Activated naive CD8-positive, alpha-beta T cell treated with anti-CD3 and anti-CD28 coated beads, Interleukin-2, amount 10 ng/mL, durations not matched to agents 7 days and 5 days (primary cell): Measurements from ENCODE around the gene MALT1. TPM values are rescaled to one million over a fixed set of nuclear protein-coding genes. Genes with fewer than 3 reads are reported as not detected.

ENCODE experiments used
- ATAC-seq: fragments of 150-1000 bp; cut with Tn5 transposase; one replicate; pipeline ENCODE4 v1.10.0; 2021; ENCODE audit warnings: low read depth, moderate library complexity
- POLR2A ChIA-PET: fragments of 350-600 bp; sonication (Branson Sonifier 250); formaldehyde crosslinking; loops from one replicate; lab custom pipeline; 2021; ENCODE audit warnings: antibody characterized with exemption; lab: Charles Lee
- DNase-seq: peaks from one replicate; pipeline ENCODE4 v3.0.0; 2021
- H3K27ac Mint-ChIP-seq: one replicate; pipeline ENCODE4 v1.8.0; 2022; ENCODE audit warnings: mild to moderate bottlenecking, mixed read lengths
- H3K27me3 Mint-ChIP-seq: one replicate; pipeline ENCODE4 v1.8.0; 2022; ENCODE audit warnings: mild to moderate bottlenecking, moderate library complexity, mixed read lengths
- H3K36me3 Mint-ChIP-seq: one replicate; pipeline ENCODE4 v1.8.0; 2021; ENCODE audit warnings: mild to moderate bottlenecking, mixed read lengths
- H3K4me1 Mint-ChIP-seq: one replicate; pipeline ENCODE4 v1.8.0; 2021; ENCODE audit warnings: mixed read lengths
- H3K4me3 Mint-ChIP-seq: one replicate; pipeline ENCODE4 v1.8.0; 2022; ENCODE audit warnings: mild to moderate bottlenecking, moderate library complexity, mixed read lengths
- H3K9me3 Mint-ChIP-seq: one replicate; pipeline ENCODE4 v1.8.0; 2021; ENCODE audit warnings: mixed read lengths
- total RNA-seq, 2 experiments: library from RNA; stranded (reverse); gene quantifications; one replicate each; pipeline ENCODE4 v1.2.3, GENCODE V29; 2021

MALT1 gene
- total RNA-seq, 2 experiments from 2014 or later = 68.6 to 71.6 TPM

GRCh38 chr18:58660915-58661314 lies 10.3 kb upstream of the MALT1 start:
- ATAC-seq (no peak), DNase-seq (no peak)
- no peaks in the 10 kb centered on the region for H3K9me3 Mint-ChIP-seq
- H3K4me1 Mint-ChIP-seq = peaks cover 22% of the 10 kb centered on the region
- H3K27ac Mint-ChIP-seq = no peak overlapping the region
- H3K36me3 Mint-ChIP-seq = peaks cover 10% of the 10 kb centered on the region
- no peaks in the 10 kb centered on the region for H3K27me3 Mint-ChIP-seq
- POLR2A ChIA-PET = interaction anchor here (7.4 kb wide), 1 partner anchor 10 kb away, joined by 111 read pairs; the partner anchor contains the start of gene MALT1
- no peak overlapping the region for H3K4me3 Mint-ChIP-seq

DNA sequence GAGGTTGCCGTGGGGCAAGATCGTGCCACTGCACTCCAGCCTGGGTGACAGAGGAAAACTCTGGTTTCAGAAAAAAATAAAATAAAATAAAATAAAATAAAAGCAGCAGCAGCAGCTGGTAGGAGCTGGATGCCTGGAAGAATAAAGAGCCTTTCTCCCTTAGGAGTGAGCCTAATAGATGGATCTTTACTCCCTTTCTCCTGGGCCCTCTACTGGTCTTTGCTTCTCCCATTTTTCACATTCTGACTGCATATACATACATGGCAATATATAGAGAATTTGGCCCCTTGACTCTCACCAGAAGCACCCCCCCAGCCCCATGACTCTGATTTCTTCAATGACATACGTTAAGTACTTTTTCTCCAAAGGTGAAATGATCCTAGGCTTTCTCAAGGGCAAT lies 9.8 kb upstream of the MALT1 start:
- no peak overlapping the region for H3K4me3 Mint-ChIP-seq
- H3K9me3 Mint-ChIP-seq = no peaks in the 10 kb centered on the region
- peaks cover 8% of the 10 kb centered on the region for H3K36me3 Mint-ChIP-seq
- no peak overlapping the region for H3K27ac Mint-ChIP-seq
- ATAC-seq (no peak), DNase-seq (no peak)
- peaks cover 22% of the 10 kb centered on the region for H3K4me1 Mint-ChIP-seq
- POLR2A ChIA-PET = interaction anchor here (7.4 kb wide), 1 partner anchor 10 kb away, joined by 111 read pairs; the partner anchor contains the start of gene MALT1
- no peaks in the 10 kb centered on the region for H3K27me3 Mint-ChIP-seq

GRCh38 chr18:58662118-58662517 lies 9.1 kb upstream of the MALT1 start:
- H3K9me3 Mint-ChIP-seq = no peaks in the 10 kb centered on the region
- ATAC-seq = no peak
- H3K4me1 Mint-ChIP-seq = peaks cover 21% of the 10 kb centered on the region
- no peak overlapping the region for H3K27ac Mint-ChIP-seq
- no peak overlapping the region for H3K4me3 Mint-ChIP-seq
- POLR2A ChIA-PET = interaction anchor here (7.4 kb wide), 1 partner anchor 9 kb away, joined by 111 read pairs; the partner anchor contains the start of gene MALT1
- peaks cover 8% of the 10 kb centered on the region for H3K36me3 Mint-ChIP-seq
- H3K27me3 Mint-ChIP-seq = no peaks in the 10 kb centered on the region
- no peak for DNase-seq

- POLR2A ChIA-PET = interaction anchor here (0.7 to 1.3 kb wide), 3 partner anchors 8 to 124 kb away, joined by 3 to 8 read pairs (median 4); no protein-coding TSS in a partner anchor
- no peak for ATAC-seq
- Mint-ChIP-seq H3K36me3 (peaks cover 2% of the 10 kb centered on the region), H3K27me3 (no peaks in the 10 kb centered on the region), H3K27ac (no peak overlapping the region), H3K4me1 (peaks cover 19% of the 10 kb centered on the region), H3K9me3 (peaks cover 2% of the 10 kb centered on the region), H3K4me3 (no peak overlapping the region)
- DNase-seq = no peak
These were observed 5.1 kb upstream of the MALT1 start for GRCh38 chr18:58666176-58666575.

GRCh38 chr18:58668211-58668610 lies 3.1 kb upstream of the MALT1 start:
- DNase-seq (no peak), ATAC-seq (no peak)
- Mint-ChIP-seq H3K27me3 (no peaks in the 10 kb centered on the region), H3K9me3 (peaks cover 2% of the 10 kb centered on the region), H3K36me3 (peaks cover 2% of the 10 kb centered on the region), H3K4me3 (no peak overlapping the region), H3K4me1 (peaks cover 19% of the 10 kb centered on the region), H3K27ac (no peak overlapping the region)
- POLR2A ChIA-PET = no interaction called here

- no peak overlapping the region for H3K4me3 Mint-ChIP-seq
- POLR2A ChIA-PET = no interaction called here
These were observed 2.4 kb upstream of the MALT1 start for GRCh38 chr18:58668897-58669296.

GRCh38 chr18:58669731-58670378 lies 1.4 kb upstream of the MALT1 start:
- Mint-ChIP-seq H3K27ac (peak overlapping the region; percentile 34), H3K9me3 (peaks cover 2% of the 10 kb centered on the region), H3K36me3 (peaks cover 15% of the 10 kb centered on the region), H3K27me3 (no peaks in the 10 kb centered on the region), H3K4me1 (peaks cover 33% of the 10 kb centered on the region), H3K4me3 (peak overlapping the region; percentile 79)
- no peak for ATAC-seq
- DNase-seq = no peak
- POLR2A ChIA-PET = interaction anchor here (1.4 to 3.3 kb wide), 6 partner anchors 10 to 84 kb away, joined by 5 to 111 read pairs (median 20); no protein-coding TSS in a partner anchor

More at GRCh38 chr18:58668897-58669296, 2.4 kb upstream of the MALT1 start:
- no peaks in the 10 kb centered on the region for H3K27me3 Mint-ChIP-seq
- H3K4me1 Mint-ChIP-seq = peaks cover 23% of the 10 kb centered on the region
- ATAC-seq = no peak
- H3K36me3 Mint-ChIP-seq = peaks cover 5% of the 10 kb centered on the region
- no peak overlapping the region for H3K27ac Mint-ChIP-seq
- DNase-seq = no peak
- H3K9me3 Mint-ChIP-seq = peaks cover 2% of the 10 kb centered on the region

GRCh38 chr18:58670404-58671110 lies 708 bp upstream of the MALT1 start:
- Mint-ChIP-seq H3K4me1 (peaks cover 36% of the 10 kb centered on the region), H3K27me3 (no peaks in the 10 kb centered on the region), H3K9me3 (peaks cover 2% of the 10 kb centered on the region), H3K4me3 (peak overlapping the region; percentile 79), H3K27ac (peak overlapping the region; percentile 80), H3K36me3 (peaks cover 18% of the 10 kb centered on the region)
- POLR2A ChIA-PET = interaction anchor here (0.6 to 3.3 kb wide), 24 partner anchors 9 to 1048 kb away, joined by 3 to 111 read pairs (median 6); partner anchors contain the start of gene NARS1
- no peak for ATAC-seq
- DNase-seq = no peak

DNA sequence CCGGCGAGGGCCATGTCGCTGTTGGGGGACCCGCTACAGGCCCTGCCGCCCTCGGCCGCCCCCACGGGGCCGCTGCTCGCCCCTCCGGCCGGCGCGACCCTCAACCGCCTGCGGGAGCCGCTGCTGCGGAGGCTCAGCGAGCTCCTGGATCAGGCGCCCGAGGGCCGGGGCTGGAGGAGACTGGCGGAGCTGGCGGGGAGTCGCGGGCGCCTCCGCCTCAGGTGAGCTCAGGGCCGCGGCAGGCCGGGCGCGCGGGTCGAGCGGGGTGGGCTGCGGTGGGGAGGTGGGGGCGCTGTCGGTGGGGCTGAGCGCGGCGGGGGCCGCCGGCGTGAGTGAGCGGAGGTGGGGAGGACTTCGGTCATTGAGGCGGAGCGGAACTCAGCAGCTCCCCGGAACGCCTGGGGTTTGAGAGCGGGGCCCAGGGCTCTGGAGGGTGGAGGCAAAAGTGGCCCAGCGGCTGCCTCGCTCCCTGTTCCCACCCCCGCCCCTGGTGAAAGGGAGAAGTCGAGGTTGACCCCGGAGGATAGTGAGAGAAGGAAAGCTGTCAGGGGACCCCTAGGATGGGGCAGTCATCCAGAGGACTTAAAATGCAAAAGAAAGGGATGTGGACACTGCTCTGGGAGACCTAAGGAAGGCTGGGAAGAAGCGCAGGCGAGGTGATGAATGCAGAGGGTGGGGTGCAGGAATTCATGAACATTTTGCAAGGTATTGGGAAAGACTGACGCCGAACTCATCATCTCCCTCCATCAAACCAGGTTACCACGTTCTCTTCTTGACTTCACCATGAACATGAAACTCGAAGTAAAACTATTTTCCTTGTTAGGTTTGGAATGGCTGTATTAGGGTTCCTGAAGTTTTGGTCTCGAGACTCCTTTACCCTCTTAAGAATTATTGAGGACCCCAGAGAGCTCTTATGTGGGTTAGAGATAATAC lies 633 bp downstream of the MALT1 start:
- peak; percentile 41 for ATAC-seq

GRCh38 chr18:58674159-58674558 lies 2.9 kb downstream of the MALT1 start:
- Mint-ChIP-seq H3K36me3 (peaks cover 36% of the 10 kb centered on the region), H3K27me3 (no peaks in the 10 kb centered on the region), H3K27ac (no peak overlapping the region), H3K4me3 (peak overlapping the region; percentile 18), H3K4me1 (peaks cover 49% of the 10 kb centered on the region), H3K9me3 (peaks cover 3% of the 10 kb centered on the region)
- DNase-seq (no peak), ATAC-seq (no peak)
- POLR2A ChIA-PET = interaction anchor here (2.1 to 2.2 kb wide), 2 partner anchors 9 to 14 kb away, joined by 5 to 7 read pairs; no protein-coding TSS in a partner anchor

More for the DNA sequence above, 633 bp downstream of the MALT1 start:
- Mint-ChIP-seq H3K4me3 (peak overlapping the region; percentile 98), H3K27me3 (no peaks in the 10 kb centered on the region), H3K4me1 (peaks cover 47% of the 10 kb centered on the region), H3K36me3 (peaks cover 29% of the 10 kb centered on the region), H3K27ac (peak overlapping the region; percentile 97), H3K9me3 (peaks cover 2% of the 10 kb centered on the region)
- POLR2A ChIA-PET = interaction anchor here (0.6 to 3.3 kb wide), 28 partner anchors 8 to 1050 kb away, joined by 3 to 111 read pairs (median 6); partner anchors contain the start of gene NARS1
- no peak for DNase-seq

- ATAC-seq (no peak), DNase-seq (no peak)
- no peak overlapping the region for H3K27ac Mint-ChIP-seq
- H3K36me3 Mint-ChIP-seq = peaks cover 39% of the 10 kb centered on the region
- H3K27me3 Mint-ChIP-seq = no peaks in the 10 kb centered on the region
- POLR2A ChIA-PET = interaction anchor here (2.1 to 2.2 kb wide), 2 partner anchors 9 to 13 kb away, joined by 5 to 7 read pairs; no protein-coding TSS in a partner anchor
- peak overlapping the region; percentile 18 for H3K4me3 Mint-ChIP-seq
- peaks cover 3% of the 10 kb centered on the region for H3K9me3 Mint-ChIP-seq
- peaks cover 43% of the 10 kb centered on the region for H3K4me1 Mint-ChIP-seq
These were observed 3.7 kb downstream of the MALT1 start for GRCh38 chr18:58674863-58675472.

- POLR2A ChIA-PET = no interaction called here
- H3K27me3 Mint-ChIP-seq = no peaks in the 10 kb centered on the region
- DNase-seq = no peak
- no peak overlapping the region for H3K4me3 Mint-ChIP-seq
- H3K4me1 Mint-ChIP-seq = peaks cover 41% of the 10 kb centered on the region
- H3K27ac Mint-ChIP-seq = peak overlapping the region; percentile 4
- peaks cover 48% of the 10 kb centered on the region for H3K36me3 Mint-ChIP-seq
- ATAC-seq = no peak
- H3K9me3 Mint-ChIP-seq = peaks cover 3% of the 10 kb centered on the region
These were observed 5.0 kb downstream of the MALT1 start for GRCh38 chr18:58676270-58676669.
